ENCODE data around the gene UBR3.

Gene UBR3

DNA sequence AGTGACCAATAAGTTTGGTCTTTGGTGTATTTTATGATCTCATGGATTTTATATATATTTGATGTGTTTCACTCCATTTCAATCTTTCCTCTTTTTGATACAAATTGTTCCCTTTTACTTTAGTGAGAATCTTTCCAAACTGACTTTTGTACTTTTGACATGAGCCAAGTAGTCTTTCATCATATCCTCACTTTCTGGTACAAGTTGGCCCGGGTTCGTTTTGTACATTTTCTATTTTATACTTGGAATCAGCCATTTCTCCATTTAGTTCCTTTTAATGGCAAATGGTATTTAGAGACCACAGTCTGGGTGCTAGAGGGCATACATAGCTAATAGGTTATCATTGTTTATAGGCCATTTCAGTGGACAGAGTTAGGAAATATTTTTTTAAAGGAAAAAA is 202.8 kb downstream of the UBR3 start:
- Histone ChIP-seq H3K4me3 (ENCODE audit: insufficient read length, low read depth) (no peak overlapping the region), H3K4me1 (ENCODE audit: insufficient read depth, insufficient read length) (no peaks in the 10 kb centered on the region), H3K36me3 (ENCODE audit: insufficient read depth, insufficient read length, low read length) (peaks cover 2% of the 10 kb centered on the region), H3K27me3 (ENCODE audit: insufficient read depth, insufficient read length) (no peaks in the 10 kb centered on the region), H3K9ac (ENCODE audit: insufficient read length, low read depth) (no peak overlapping the region), H3K9me3 (ENCODE audit: insufficient read depth, low read length) (no peaks in the 10 kb centered on the region)
- no peak for DNase-seq (ENCODE audit: low read depth, low spot score)
- TF ChIP-seq YY1 (IDR thresholded peaks at IDR 0.05; ENCODE audit: insufficient read depth, insufficient read length) = no peak
- TF ChIP-seq SUZ12 (IDR thresholded peaks at IDR 0.05; ENCODE audit: extremely low read depth, insufficient read depth, insufficient read length) = no peak
- no peak for TF ChIP-seq ZNF274 (IDR thresholded peaks at IDR 0.05; ENCODE audit: low read depth, low read length)

- Histone ChIP-seq H3K9ac (ENCODE audit: insufficient read length, low read depth) (no peak overlapping the region), H3K4me1 (ENCODE audit: insufficient read depth, insufficient read length) (no peaks in the 10 kb centered on the region), H3K36me3 (ENCODE audit: insufficient read depth, insufficient read length, low read length) (peaks cover 2% of the 10 kb centered on the region), H3K9me3 (ENCODE audit: insufficient read depth, low read length) (no peaks in the 10 kb centered on the region), H3K4me3 (ENCODE audit: insufficient read length, low read depth) (no peak overlapping the region), H3K27me3 (ENCODE audit: insufficient read depth, insufficient read length) (no peaks in the 10 kb centered on the region)
- TF ChIP-seq YY1 (IDR thresholded peaks at IDR 0.05; ENCODE audit: insufficient read depth, insufficient read length) = no peak
- TF ChIP-seq ZNF274 (IDR thresholded peaks at IDR 0.05; ENCODE audit: low read depth, low read length) = no peak
- no peak for TF ChIP-seq SUZ12 (IDR thresholded peaks at IDR 0.05; ENCODE audit: extremely low read depth, insufficient read depth, insufficient read length)
- no peak for DNase-seq (ENCODE audit: low read depth, low spot score)
Measured at GRCh38 chr2:170031288-170031687, 204.0 kb downstream of the UBR3 start.

GRCh38 chr2:170034596-170034995 is 207.3 kb downstream of the UBR3 start:
- TF ChIP-seq ZNF274 (IDR thresholded peaks at IDR 0.05; ENCODE audit: low read depth, low read length) (no peak), YY1 (IDR thresholded peaks at IDR 0.05; ENCODE audit: insufficient read depth, insufficient read length) (no peak), SUZ12 (IDR thresholded peaks at IDR 0.05; ENCODE audit: extremely low read depth, insufficient read depth, insufficient read length) (no peak)

GRCh38 chr2:170038734-170039133 is 211.5 kb downstream of the UBR3 start:
- Histone ChIP-seq H3K4me1 (ENCODE audit: insufficient read depth, insufficient read length) (no peaks in the 10 kb centered on the region), H3K9ac (ENCODE audit: insufficient read length, low read depth) (no peak overlapping the region), H3K36me3 (ENCODE audit: insufficient read depth, insufficient read length, low read length) (no peaks in the 10 kb centered on the region), H3K4me3 (ENCODE audit: insufficient read length, low read depth) (no peak overlapping the region), H3K27me3 (ENCODE audit: insufficient read depth, insufficient read length) (no peaks in the 10 kb centered on the region), H3K9me3 (ENCODE audit: insufficient read depth, low read length) (no peaks in the 10 kb centered on the region)
- no peak for TF ChIP-seq SUZ12 (IDR thresholded peaks at IDR 0.05; ENCODE audit: extremely low read depth, insufficient read depth, insufficient read length)
- no peak for TF ChIP-seq ZNF274 (IDR thresholded peaks at IDR 0.05; ENCODE audit: low read depth, low read length)
- TF ChIP-seq YY1 (IDR thresholded peaks at IDR 0.05; ENCODE audit: insufficient read depth, insufficient read length) = no peak
- no peak for DNase-seq (ENCODE audit: low read depth, low spot score)

More at GRCh38 chr2:170034596-170034995, 207.3 kb downstream of the UBR3 start:
- Histone ChIP-seq H3K4me3 (ENCODE audit: insufficient read length, low read depth) (no peak overlapping the region), H3K36me3 (ENCODE audit: insufficient read depth, insufficient read length, low read length) (no peaks in the 10 kb centered on the region), H3K4me1 (ENCODE audit: insufficient read depth, insufficient read length) (no peaks in the 10 kb centered on the region), H3K9me3 (ENCODE audit: insufficient read depth, low read length) (no peaks in the 10 kb centered on the region), H3K9ac (ENCODE audit: insufficient read length, low read depth) (no peak overlapping the region), H3K27me3 (ENCODE audit: insufficient read depth, insufficient read length) (no peaks in the 10 kb centered on the region)
- DNase-seq (ENCODE audit: low read depth, low spot score) = no peak

DNA sequence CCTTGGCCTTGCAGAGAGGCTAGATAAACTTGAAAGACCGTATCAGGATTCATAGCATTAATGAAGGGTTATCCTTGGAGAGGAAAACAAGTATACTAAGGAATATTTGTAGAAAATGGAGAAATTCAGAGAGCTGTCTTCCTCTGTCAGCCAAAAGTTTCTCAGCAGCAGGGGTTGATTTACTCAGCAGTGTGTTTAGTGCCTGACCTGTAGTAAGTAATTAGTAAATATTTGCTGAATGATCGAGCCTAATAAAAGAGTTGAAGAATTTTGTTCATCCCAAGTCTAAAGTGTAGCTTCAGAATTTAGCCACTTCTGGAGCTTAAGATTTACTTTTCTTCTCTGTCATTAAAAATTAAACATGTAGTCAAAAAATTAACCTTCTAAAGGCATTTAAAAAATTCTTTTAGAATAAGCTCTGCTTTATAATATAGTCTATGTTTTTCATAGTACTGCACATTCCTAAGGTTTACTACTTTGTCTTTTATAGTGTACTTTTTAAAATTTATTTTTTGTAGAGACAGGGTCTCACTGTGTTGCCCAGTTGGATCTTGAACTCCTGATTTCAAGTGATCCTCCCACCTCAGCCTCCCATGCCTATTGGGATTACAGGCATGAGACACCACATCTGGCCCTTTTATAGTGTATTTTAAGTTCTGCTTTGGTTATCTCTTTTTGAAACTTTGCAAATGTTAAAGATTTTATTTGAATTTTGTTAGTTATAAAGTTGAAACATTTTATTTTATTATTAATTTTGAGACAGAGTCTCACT is 212.3 kb downstream of the UBR3 start:
- Histone ChIP-seq H3K4me3 (ENCODE audit: insufficient read length, low read depth) (no peak overlapping the region), H3K36me3 (ENCODE audit: insufficient read depth, insufficient read length, low read length) (no peaks in the 10 kb centered on the region), H3K9me3 (ENCODE audit: insufficient read depth, low read length) (no peaks in the 10 kb centered on the region), H3K9ac (ENCODE audit: insufficient read length, low read depth) (no peak overlapping the region), H3K4me1 (ENCODE audit: insufficient read depth, insufficient read length) (no peaks in the 10 kb centered on the region), H3K27me3 (ENCODE audit: insufficient read depth, insufficient read length) (no peaks in the 10 kb centered on the region)
- no peak for DNase-seq (ENCODE audit: low read depth, low spot score)
- no peak for TF ChIP-seq YY1 (IDR thresholded peaks at IDR 0.05; ENCODE audit: insufficient read depth, insufficient read length)
- no peak for TF ChIP-seq SUZ12 (IDR thresholded peaks at IDR 0.05; ENCODE audit: extremely low read depth, insufficient read depth, insufficient read length)
- no peak for TF ChIP-seq ZNF274 (IDR thresholded peaks at IDR 0.05; ENCODE audit: low read depth, low read length)

- Histone ChIP-seq H3K36me3 (ENCODE audit: insufficient read depth, insufficient read length, low read length) (no peaks in the 10 kb centered on the region), H3K27me3 (ENCODE audit: insufficient read depth, insufficient read length) (no peaks in the 10 kb centered on the region), H3K9me3 (ENCODE audit: insufficient read depth, low read length) (no peaks in the 10 kb centered on the region; the same call in 1 of the 2 replicates), H3K4me3 (ENCODE audit: insufficient read length, low read depth) (no peak overlapping the region), H3K9ac (ENCODE audit: insufficient read length, low read depth) (no peak overlapping the region), H3K4me1 (ENCODE audit: insufficient read depth, insufficient read length) (no peaks in the 10 kb centered on the region)
- no peak for DNase-seq (ENCODE audit: low read depth, low spot score)
- TF ChIP-seq YY1 (IDR thresholded peaks at IDR 0.05; ENCODE audit: insufficient read depth, insufficient read length) = no peak
- no peak for TF ChIP-seq SUZ12 (IDR thresholded peaks at IDR 0.05; ENCODE audit: extremely low read depth, insufficient read depth, insufficient read length)
- TF ChIP-seq ZNF274 (IDR thresholded peaks at IDR 0.05; ENCODE audit: low read depth, low read length) = no peak
Measured at GRCh38 chr2:170044751-170045478, 217.7 kb downstream of the UBR3 start.

All from NT2/D1 (cell line).